ENCODE measurements around the gene PARP9. TPM values are rescaled to one million over a fixed set of nuclear protein-coding genes. Genes with fewer than 3 reads are reported as not detected.

Gene PARP9
- 5.1 to 6.1 TPM (median 5.5 TPM) in 5 replicates for total RNA-seq (2022; extraction: Qiagen RNA extraction)

GRCh38 chr3:122564155-122564912, at the start of gene PARP9, which contains the start of gene DTX3L:
PARP9 (minus strand) TSS chr3:122564300; CDS start chr3:122559620, 4,680 bp downstream.
DTX3L (plus strand) TSS chr3:122564338; CDS start chr3:122564427, 89 bp downstream.

GRCh38 chr3:122577409-122578031, 13.4 kb upstream of the PARP9 start, which contains the start of gene PARP15:
PARP15 (plus strand) TSS chr3:122577650; CDS start chr3:122577668, 18 bp downstream.

GRCh38 chr3:122514123-122515019, 49.7 kb downstream of the PARP9 start, which contains the start of gene KPNA1:
KPNA1 (minus strand) TSS chr3:122514939; CDS start chr3:122496565, 18,374 bp downstream.

Other genes starting within 250 kb of the PARP9 start
- gene CSTA, start 239.1 kb downstream of the PARP9 start, total RNA-seq (2022; extraction: Qiagen RNA extraction) = 0.93 to 1.4 TPM (median 1.1 TPM) in 5 replicates
- 42.8 to 76.4 TPM (median 50.1 TPM) in 5 replicates for gene MIX23, start 181.1 kb downstream of the PARP9 start, total RNA-seq (2022; extraction: Qiagen RNA extraction)
- 31.3 to 36.7 TPM (median 34.7 TPM) in 5 replicates for gene FAM162A, start 180.1 kb downstream of the PARP9 start, total RNA-seq (2022; extraction: Qiagen RNA extraction)
- gene WDR5B, start 148.2 kb downstream of the PARP9 start, total RNA-seq (2022; extraction: Qiagen RNA extraction) = 2.5 to 3.7 TPM (median 3.4 TPM) in 5 replicates
- gene KPNA1, start 49.4 kb downstream of the PARP9 start, total RNA-seq (2022; extraction: Qiagen RNA extraction) = 54.3 to 67.7 TPM (median 63.5 TPM) in 5 replicates
- gene DTX3L, start within 50 bp of the PARP9 start, total RNA-seq (2022; extraction: Qiagen RNA extraction) = 7.2 to 9.0 TPM (median 8.1 TPM) in 5 replicates
- not detected in 5 replicates for gene PARP15, start 13.3 kb upstream of the PARP9 start, total RNA-seq (2022; extraction: Qiagen RNA extraction)
- 7.6 to 9.2 TPM (median 8.3 TPM) in 5 replicates for gene PARP14, start 116.5 kb upstream of the PARP9 start, total RNA-seq (2022; extraction: Qiagen RNA extraction)
- gene HSPBAP1, start 229.5 kb upstream of the PARP9 start, total RNA-seq (2022; extraction: Qiagen RNA extraction) = 5.0 to 6.0 TPM (median 5.7 TPM) in 5 replicates
- gene SLC49A4, start 230.8 kb upstream of the PARP9 start, total RNA-seq (2022; extraction: Qiagen RNA extraction) = 12.6 to 15.4 TPM (median 13.5 TPM) in 5 replicates